KMS-11 (cell line): ENCODE results near the gene SGCD.

Source experiments
- H2AFZ ChIP-seq: fragments of 200-600 bp; sonication (generic); 2 replicates; pipeline ENCODE4 v1.6.1; 2016; ENCODE audit warnings: antibody characterized with exemption, mixed run types, low read depth
- H3K27ac ChIP-seq: fragments of 200-600 bp; sonication (generic); 2 replicates; pipeline ENCODE4 v1.6.1; 2016; ENCODE audit warnings: mild to moderate bottlenecking, mixed run types
- H3K27me3 ChIP-seq: fragments of 200-600 bp; sonication (generic); 2 replicates; pipeline ENCODE4 v1.6.1; 2017; ENCODE audit warnings: mild to moderate bottlenecking, low read depth, mixed run types, moderate library complexity; ENCODE audit not compliant: insufficient read depth
- H3K36me3 ChIP-seq: fragments of 200-600 bp; sonication (generic); 2 replicates; pipeline ENCODE4 v1.6.1; 2017; ENCODE audit warnings: mild to moderate bottlenecking, mixed run types; ENCODE audit not compliant: insufficient read depth
- H3K4me1 ChIP-seq: fragments of 200-600 bp; sonication (generic); 2 replicates; pipeline ENCODE4 v1.6.1; 2016; ENCODE audit warnings: mild to moderate bottlenecking, low read depth, mixed run types; ENCODE audit not compliant: poor library complexity, severe bottlenecking
- H3K4me2 ChIP-seq: fragments of 200-600 bp; sonication (generic); 2 replicates; pipeline ENCODE4 v1.7.0; 2016; ENCODE audit warnings: mild to moderate bottlenecking, mixed run types
- H3K4me3 ChIP-seq: fragments of 200-600 bp; sonication (generic); IDR thresholded peaks from 2 replicates; pipeline ENCODE4 v1.6.1; 2017; ENCODE audit warnings: low read depth, low read length, mixed read lengths; ENCODE audit not compliant: insufficient read depth
- H3K79me2 ChIP-seq: fragments of 200-600 bp; sonication (generic); 2 replicates; pipeline ENCODE4 v1.6.1; 2016; ENCODE audit warnings: low read depth, mixed run types; ENCODE audit not compliant: insufficient read depth
- H3K9ac ChIP-seq: fragments of 200-600 bp; sonication (generic); 2 replicates; pipeline ENCODE4 v1.6.1; 2016; ENCODE audit warnings: mild to moderate bottlenecking, mixed run types
- H4K20me1 ChIP-seq: fragments of 200-600 bp; sonication (generic); 2 replicates; pipeline ENCODE4 v1.6.1; 2016; ENCODE audit warnings: mild to moderate bottlenecking, mixed run types; ENCODE audit not compliant: insufficient read depth
- TF ChIP-seq, protein P1 (sequence below): fragments of 200-600 bp; sonication (generic); conservative IDR thresholded peaks from 2 replicates; pipeline ENCODE4 v1.6.1; 2017; ENCODE audit warnings: low read depth, mild to moderate bottlenecking, antibody characterized with exemption, low read length, moderate library complexity, mixed read lengths

The SGCD gene

GRCh38 chr5:156498226-156498980 is 171.4 kb downstream of the SGCD start:
- no peaks in the 10 kb centered on the region for H3K4me1 ChIP-seq
- H3K4me3 ChIP-seq, result no peak overlapping the region
- H3K4me2 ChIP-seq, result no peak overlapping the region
- H3K27ac ChIP-seq, result no peak overlapping the region
- no peaks in the 10 kb centered on the region for H3K27me3 ChIP-seq
- no peak overlapping the region for H3K9ac ChIP-seq
- TF ChIP-seq, protein P1, sequence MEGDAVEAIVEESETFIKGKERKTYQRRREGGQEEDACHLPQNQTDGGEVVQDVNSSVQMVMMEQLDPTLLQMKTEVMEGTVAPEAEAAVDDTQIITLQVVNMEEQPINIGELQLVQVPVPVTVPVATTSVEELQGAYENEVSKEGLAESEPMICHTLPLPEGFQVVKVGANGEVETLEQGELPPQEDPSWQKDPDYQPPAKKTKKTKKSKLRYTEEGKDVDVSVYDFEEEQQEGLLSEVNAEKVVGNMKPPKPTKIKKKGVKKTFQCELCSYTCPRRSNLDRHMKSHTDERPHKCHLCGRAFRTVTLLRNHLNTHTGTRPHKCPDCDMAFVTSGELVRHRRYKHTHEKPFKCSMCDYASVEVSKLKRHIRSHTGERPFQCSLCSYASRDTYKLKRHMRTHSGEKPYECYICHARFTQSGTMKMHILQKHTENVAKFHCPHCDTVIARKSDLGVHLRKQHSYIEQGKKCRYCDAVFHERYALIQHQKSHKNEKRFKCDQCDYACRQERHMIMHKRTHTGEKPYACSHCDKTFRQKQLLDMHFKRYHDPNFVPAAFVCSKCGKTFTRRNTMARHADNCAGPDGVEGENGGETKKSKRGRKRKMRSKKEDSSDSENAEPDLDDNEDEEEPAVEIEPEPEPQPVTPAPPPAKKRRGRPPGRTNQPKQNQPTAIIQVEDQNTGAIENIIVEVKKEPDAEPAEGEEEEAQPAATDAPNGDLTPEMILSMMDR, result no peak
- H2AFZ ChIP-seq, result no peak overlapping the region
- no peaks in the 10 kb centered on the region for H3K79me2 ChIP-seq
- no peaks in the 10 kb centered on the region for H3K36me3 ChIP-seq
- no peaks in the 10 kb centered on the region for H4K20me1 ChIP-seq

- no peak overlapping the region for H3K4me3 ChIP-seq
- H2AFZ ChIP-seq, result no peak overlapping the region
- no peak overlapping the region for H3K4me2 ChIP-seq
- no peak overlapping the region for H3K27ac ChIP-seq
- H3K79me2 ChIP-seq, result no peaks in the 10 kb centered on the region
- no peaks in the 10 kb centered on the region for H4K20me1 ChIP-seq
- TF ChIP-seq, protein P1, result no peak
- no peaks in the 10 kb centered on the region for H3K36me3 ChIP-seq
- H3K9ac ChIP-seq, result no peak overlapping the region
- no peaks in the 10 kb centered on the region for H3K27me3 ChIP-seq
- no peaks in the 10 kb centered on the region for H3K4me1 ChIP-seq
Observed at GRCh38 chr5:156500755-156501154, 173.8 kb downstream of the SGCD start.

DNA sequence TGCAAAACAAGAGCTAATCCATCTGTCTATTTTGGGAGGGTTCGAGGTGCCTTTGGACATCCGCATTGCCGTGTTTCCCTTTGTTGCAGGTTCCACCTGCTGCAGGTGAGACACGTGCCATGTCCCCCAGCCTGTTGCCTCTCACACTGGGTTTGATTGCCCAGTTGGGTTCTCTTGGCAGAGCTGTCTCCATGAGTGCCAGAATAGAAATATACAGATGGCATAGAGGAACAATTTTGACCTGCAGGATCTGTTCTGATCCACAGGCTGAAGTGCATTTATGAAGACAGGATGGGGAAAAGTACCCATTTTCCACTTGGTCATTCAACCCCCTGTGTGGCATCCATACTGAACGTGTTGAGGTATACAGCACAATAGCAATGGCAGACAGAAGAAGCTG is 178.1 kb downstream of the SGCD start:
- Histone ChIP-seq H3K4me3 (no peak overlapping the region), H3K9ac (no peak overlapping the region), H3K4me2 (no peak overlapping the region), H3K36me3 (no peaks in the 10 kb centered on the region), H4K20me1 (no peaks in the 10 kb centered on the region), H3K79me2 (no peaks in the 10 kb centered on the region), H2AFZ (no peak overlapping the region), H3K27ac (no peak overlapping the region), H3K27me3 (no peaks in the 10 kb centered on the region), H3K4me1 (no peaks in the 10 kb centered on the region)
- TF ChIP-seq, protein P1, result no peak

GRCh38 chr5:156513123-156513815 is 186.3 kb downstream of the SGCD start:
- H3K27me3 ChIP-seq, result no peaks in the 10 kb centered on the region
- no peak overlapping the region for H3K4me3 ChIP-seq
- H3K27ac ChIP-seq, result no peak overlapping the region
- H3K4me2 ChIP-seq, result no peak overlapping the region
- no peak overlapping the region for H2AFZ ChIP-seq
- H3K36me3 ChIP-seq, result no peaks in the 10 kb centered on the region
- TF ChIP-seq, protein P1, result no peak
- no peaks in the 10 kb centered on the region for H4K20me1 ChIP-seq
- no peak overlapping the region for H3K9ac ChIP-seq
- no peaks in the 10 kb centered on the region for H3K4me1 ChIP-seq
- H3K79me2 ChIP-seq, result no peaks in the 10 kb centered on the region
